Body of pancreas (tissue), 4 donors: ENCODE data around the gene RNF166. TPM values are rescaled to one million over a fixed set of nuclear protein-coding genes. Genes with fewer than 3 reads are reported as not detected.

Experiments
- ATAC-seq: fragments of 150-250 bp; one replicate; pipeline ENCODE4 v1.9.1; 2016
- DNase-seq, 4 donors: peaks; one replicate each; pipeline ENCODE4 v3.0.0-alpha.2; 2019
- H3K27ac ChIP-seq, 4 donors: fragments of 200-600 bp; sonication (generic); 1 replicate in 3 of 4; 2 replicates in 1 of 4; pipeline versions ENCODE4 v1.5.1 to v1.6.1; 2016 to 2019; ENCODE audit warnings: mild to moderate bottlenecking in 1 of 4, mixed read lengths in 1 of 4, moderate library complexity in 1 of 4
- H3K27me3 ChIP-seq, 2 donors: fragments of 200-600 bp; sonication (generic); one replicate each; pipeline ENCODE4 v1.6.0; 2016; ENCODE audit warnings: mild to moderate bottlenecking in 1 of 2
- H3K36me3 ChIP-seq, 2 donors: fragments of 200-600 bp; sonication (generic); replicated peaks in 1 of 2; 2 replicates each; pipeline ENCODE4 v1.5.1; 2016; ENCODE audit warnings: low read depth in 2 of 2; ENCODE audit not compliant: insufficient read depth in 1 of 2
- H3K4me1 ChIP-seq: fragments of 200-600 bp; sonication (generic); one replicate; pipeline ENCODE4 v1.6.0; 2016
- H3K4me3 ChIP-seq, 2 donors: fragments of 200-600 bp; sonication (generic); 1 replicate in 1 of 2; 2 replicates in 1 of 2; pipeline ENCODE4 v1.5.1; 2016 to 2019
- H3K9me3 ChIP-seq, 3 donors: fragments of 200-600 bp; sonication (generic); 1 replicate in 2 of 3; 2 replicates in 1 of 3; pipeline ENCODE4 v1.5.1; 2016
- POLR2A ChIP-seq, 3 donors: fragments of 450-650 bp; IDR thresholded peaks; one replicate each; pipeline ENCODE4 v1.6.1; 2016; ENCODE audit warnings: antibody characterized with exemption in 3 of 3, mild to moderate bottlenecking in 2 of 3
- WGBS, 2 donors: methylation state at CpG; one replicate each; pipeline ENCODE4 v1.1.5; 2017; 5-methylcytosine and 5-hydroxymethylcytosine counted together
- intact Hi-C: fragments of 100-400 bp; cut with DNase I; formaldehyde crosslinking; loops from one replicate; pipeline ENCODE4 v1.15.1; 2023
- total RNA-seq, 2 donors: library from RNA; depleted of rRNA; stranded (reverse); fragments of >200 nt; gene quantifications; one replicate each; pipeline ENCODE4 v1.1.0, GENCODE V29; 2016
- TF ChIP-seq, protein P1 (sequence below), 7 experiments: fragments of 450-650 bp in 4 of 7; fragments of 200-600 bp in 3 of 7; sonication (generic) in 3 of 7; IDR thresholded peaks; one replicate each; pipeline ENCODE4 v1.5.1; 2016 to 2019; ENCODE audit warnings: antibody characterized with exemption in 7 of 7

Gene RNF166
- total RNA-seq, 2 donors from 2014 or later: 16.6 to 27.7 TPM

DNA sequence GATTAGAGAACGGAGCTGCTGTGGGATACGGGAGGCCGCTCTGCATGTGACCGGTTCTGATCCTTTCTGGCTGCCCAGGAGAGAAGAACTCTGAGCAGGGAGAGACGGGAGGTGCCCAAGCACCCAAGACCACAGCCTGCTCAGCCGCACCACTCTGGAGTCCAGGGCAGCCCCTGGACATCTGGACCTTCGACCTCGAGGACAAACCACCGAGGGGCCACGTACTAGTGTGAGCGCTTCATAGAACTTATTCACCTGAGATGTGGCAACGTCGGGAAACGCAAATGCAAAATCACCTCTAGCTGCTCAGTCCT, 5.9 kb downstream of the RNF166 start:
- intact Hi-C loops: no loop called here
- TF ChIP-seq, protein P1, sequence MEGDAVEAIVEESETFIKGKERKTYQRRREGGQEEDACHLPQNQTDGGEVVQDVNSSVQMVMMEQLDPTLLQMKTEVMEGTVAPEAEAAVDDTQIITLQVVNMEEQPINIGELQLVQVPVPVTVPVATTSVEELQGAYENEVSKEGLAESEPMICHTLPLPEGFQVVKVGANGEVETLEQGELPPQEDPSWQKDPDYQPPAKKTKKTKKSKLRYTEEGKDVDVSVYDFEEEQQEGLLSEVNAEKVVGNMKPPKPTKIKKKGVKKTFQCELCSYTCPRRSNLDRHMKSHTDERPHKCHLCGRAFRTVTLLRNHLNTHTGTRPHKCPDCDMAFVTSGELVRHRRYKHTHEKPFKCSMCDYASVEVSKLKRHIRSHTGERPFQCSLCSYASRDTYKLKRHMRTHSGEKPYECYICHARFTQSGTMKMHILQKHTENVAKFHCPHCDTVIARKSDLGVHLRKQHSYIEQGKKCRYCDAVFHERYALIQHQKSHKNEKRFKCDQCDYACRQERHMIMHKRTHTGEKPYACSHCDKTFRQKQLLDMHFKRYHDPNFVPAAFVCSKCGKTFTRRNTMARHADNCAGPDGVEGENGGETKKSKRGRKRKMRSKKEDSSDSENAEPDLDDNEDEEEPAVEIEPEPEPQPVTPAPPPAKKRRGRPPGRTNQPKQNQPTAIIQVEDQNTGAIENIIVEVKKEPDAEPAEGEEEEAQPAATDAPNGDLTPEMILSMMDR (IDR thresholded peaks at IDR 0.05): no peak
- no peak for TF ChIP-seq POLR2A (IDR thresholded peaks at IDR 0.05)
- Histone ChIP-seq H3K27ac (peak overlapping the region in 1 of 4 donors; percentile 61), H3K4me1 (peaks cover 20% of the 10 kb centered on the region), H3K36me3 (peaks cover 0 to 5% of the 10 kb centered on the region in 2 donors), H3K4me3 (no peak overlapping the region), H3K27me3 (no peaks in the 10 kb centered on the region), H3K9me3 (no peaks in the 10 kb centered on the region)
- 71 to 88% methylated on average over 14 of the region's 14 CpGs for WGBS, 2 donors
- ATAC-seq: no peak
- no peak for DNase-seq

DNA sequence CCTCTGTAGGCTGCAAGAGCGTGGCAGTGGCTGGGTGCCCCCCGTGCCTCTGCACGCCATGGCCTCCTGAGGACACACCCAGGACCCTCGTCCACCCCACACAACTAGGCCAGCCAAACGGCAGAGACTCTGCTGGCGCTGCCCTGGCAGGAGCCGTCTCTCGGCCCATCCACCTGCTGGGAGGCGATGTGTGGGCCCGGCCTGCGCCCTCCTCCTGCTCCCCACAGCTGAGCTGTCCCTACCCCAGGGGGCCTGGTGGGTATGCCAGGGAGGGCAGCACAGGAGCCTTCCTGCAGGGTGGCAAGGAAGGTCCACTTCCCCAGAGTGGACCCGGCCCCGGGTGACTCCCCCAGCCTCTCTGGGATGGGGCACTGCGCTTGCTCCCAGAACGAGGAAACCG, 7.0 kb downstream of the RNF166 start:
- Histone ChIP-seq H3K27me3 (no peaks in the 10 kb centered on the region), H3K36me3 (peaks cover 0 to 5% of the 10 kb centered on the region in 2 donors), H3K4me1 (peaks cover 9% of the 10 kb centered on the region), H3K4me3 (no peak overlapping the region), H3K27ac (no peak overlapping the region), H3K9me3 (no peaks in the 10 kb centered on the region)
- intact Hi-C loops: no loop called here
- TF ChIP-seq, protein P1 (IDR thresholded peaks at IDR 0.05): no peak
- no peak for TF ChIP-seq POLR2A (IDR thresholded peaks at IDR 0.05)
- ATAC-seq: no peak
- WGBS, 2 donors: 92 to 100% methylated on average over 3 to 16 of the region's 16 CpGs
- DNase-seq: no peak

DNA sequence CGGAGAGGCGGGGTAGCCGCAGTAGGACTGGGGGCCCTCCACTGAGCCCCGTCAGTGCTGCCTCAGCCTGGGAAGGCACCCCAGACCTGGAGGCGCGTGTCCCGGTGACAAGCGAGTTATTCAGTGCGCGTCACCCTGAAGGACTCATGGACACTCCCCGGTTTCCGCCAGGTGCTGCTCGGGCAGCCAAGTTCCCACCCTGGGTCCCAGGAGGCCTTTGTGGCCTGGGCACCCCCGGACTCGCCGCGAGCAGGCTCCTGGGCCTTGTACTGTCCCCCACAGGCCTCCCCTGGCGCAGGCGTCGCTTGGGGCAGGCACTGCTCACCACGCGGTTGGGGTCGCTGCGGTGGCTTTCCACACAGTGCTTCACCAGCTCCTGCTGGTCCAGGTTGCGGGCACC, 7.6 kb downstream of the RNF166 start:
- H3K27ac ChIP-seq: no peak overlapping the region
- no peak for TF ChIP-seq POLR2A (IDR thresholded peaks at IDR 0.05)
- TF ChIP-seq, protein P1 (IDR thresholded peaks at IDR 0.05): no peak
- 94% methylated on average over 23 of the region's 25 CpGs; no CpG with 5 or more reads in 1 of the 2 donors for WGBS, 2 donors
- H3K9me3 ChIP-seq: no peaks in the 10 kb centered on the region
- no peak overlapping the region for H3K4me3 ChIP-seq
- intact Hi-C loops: no loop called here
- no peak for DNase-seq
- H3K4me1 ChIP-seq: peaks cover 5% of the 10 kb centered on the region
- H3K36me3 ChIP-seq: peaks cover 0 to 5% of the 10 kb centered on the region in 2 donors
- ATAC-seq: no peak
- no peaks in the 10 kb centered on the region for H3K27me3 ChIP-seq

DNA sequence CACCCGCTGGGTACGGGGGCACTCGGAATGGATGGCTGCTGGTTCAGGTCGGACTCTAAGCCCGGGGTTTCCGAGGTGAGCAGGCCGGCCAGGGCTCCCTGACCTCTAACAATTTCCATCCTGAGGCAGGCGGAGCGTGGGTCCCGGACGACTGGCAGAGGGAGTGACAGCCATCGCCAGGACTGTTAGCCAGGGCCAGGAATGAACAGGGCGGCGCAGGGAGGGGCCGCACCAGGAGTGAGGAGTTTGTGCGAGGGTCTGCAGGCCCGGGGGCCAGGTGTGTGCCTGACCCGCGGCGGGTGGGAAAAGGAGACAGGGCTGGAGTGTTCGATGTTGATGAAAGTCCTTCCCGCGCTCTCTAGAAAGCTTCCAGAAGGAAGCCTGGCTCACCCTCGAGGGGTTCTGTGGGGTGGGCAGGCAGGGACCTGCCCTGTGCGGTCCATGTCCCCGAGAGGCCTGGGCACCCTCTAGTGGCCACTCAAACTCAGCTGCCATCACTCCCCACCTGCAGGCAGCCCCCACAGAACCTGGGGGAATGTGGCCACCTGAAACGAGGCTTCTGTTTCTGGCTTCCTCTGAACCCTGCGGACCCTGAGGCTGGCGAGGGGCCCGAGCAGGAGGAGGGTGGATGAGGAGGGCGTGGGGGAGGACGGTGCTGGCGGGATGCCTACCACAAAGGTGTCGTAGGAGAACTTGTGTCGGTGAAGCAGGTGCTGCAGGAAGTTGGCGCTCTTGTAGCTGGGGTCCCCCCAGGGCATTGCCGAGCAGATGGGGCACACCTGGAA, 8.2 kb downstream of the RNF166 start:
- no peaks in the 10 kb centered on the region for H3K27me3 ChIP-seq
- H3K9me3 ChIP-seq: no peaks in the 10 kb centered on the region
- peaks cover 5% of the 10 kb centered on the region for H3K4me1 ChIP-seq
- ATAC-seq (no peak), DNase-seq (peak in 1 of 4 donors; percentile 36)
- no peak for TF ChIP-seq POLR2A (IDR thresholded peaks at IDR 0.05)
- TF ChIP-seq, protein P1 (IDR thresholded peaks at IDR 0.05): peak in 6 of 7 experiments; percentile 9 to 45 (median 19)
- no peak overlapping the region for H3K4me3 ChIP-seq
- no peak overlapping the region for H3K27ac ChIP-seq
- H3K36me3 ChIP-seq: peaks cover 0 to 5% of the 10 kb centered on the region in 2 donors
- intact Hi-C loops: no loop called here
- WGBS, 2 donors: 81 to 90% methylated on average over 24 to 32 of the region's 37 CpGs
